GM21381 (cell line): ENCODE results near the gene OTOF.

ENCODE experiments used
- ATAC-seq: cut with Tn5 transposase; IDR thresholded peaks from one replicate; pipeline ENCODE4 v1.9.1; 2021; ENCODE audit warnings: mild to moderate bottlenecking, moderate library complexity; ENCODE audit not compliant: unreplicated experiment

OTOF gene

DNA sequence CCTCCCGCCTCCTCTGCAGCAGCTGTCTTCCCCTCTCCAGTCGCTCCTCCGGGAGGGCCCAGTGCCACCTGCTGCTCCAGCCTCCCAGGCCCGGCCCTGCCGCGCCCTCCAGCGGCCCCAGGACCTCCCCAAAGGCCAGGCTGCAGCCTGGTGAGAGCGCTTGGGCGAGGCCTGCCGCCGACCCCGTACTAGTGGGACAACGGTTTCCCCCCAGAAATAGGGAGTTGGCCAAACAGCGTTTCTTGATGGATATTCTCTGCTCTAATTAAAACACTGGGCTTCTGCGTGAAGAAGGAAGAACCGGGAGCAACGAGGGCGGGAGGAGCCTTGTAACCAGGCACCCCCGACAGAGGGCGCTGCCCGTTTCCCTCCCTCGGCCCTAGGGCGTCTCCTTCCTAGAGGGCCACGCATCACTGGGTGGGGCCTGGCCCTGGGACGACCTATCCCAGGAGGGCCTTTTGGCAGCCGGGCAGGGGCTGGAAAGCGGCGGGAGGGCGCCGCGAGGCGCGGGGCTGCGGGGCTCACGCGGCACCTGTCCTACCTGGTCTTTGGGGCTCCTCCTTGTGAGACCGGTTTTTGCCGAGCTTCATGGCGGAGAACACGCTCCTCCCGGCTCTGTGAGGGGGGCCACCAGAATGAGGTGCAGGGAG, 25.4 kb upstream of the OTOF start:
- no peak for ATAC-seq

DNA sequence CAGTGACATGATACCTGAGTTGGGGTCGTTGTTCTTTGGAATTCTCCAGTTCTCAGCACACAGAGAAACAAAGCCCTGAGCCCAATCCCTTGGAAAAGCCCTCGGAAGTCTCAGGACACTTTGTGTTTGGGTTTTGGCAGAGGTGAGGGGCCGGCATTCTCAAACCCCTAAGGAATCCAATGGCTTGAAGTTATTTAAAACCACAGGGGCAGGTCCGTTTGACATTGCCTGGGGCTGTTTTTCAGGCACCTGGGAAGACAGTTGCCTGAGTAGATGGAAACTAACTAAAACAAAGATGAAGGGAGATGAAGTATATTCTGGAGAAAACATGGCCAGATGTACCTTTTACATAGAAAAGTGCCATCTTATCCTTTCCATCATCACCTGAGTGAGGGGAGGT, 22.5 kb upstream of the OTOF start:
- ATAC-seq = no peak

- no peak for ATAC-seq
Measured at GRCh38 chr2:26495705-26496297, 17.9 kb upstream of the OTOF start.

- ATAC-seq = no peak
Measured at GRCh38 chr2:26494891-26495290, 17.0 kb upstream of the OTOF start.

GRCh38 chr2:26494199-26494598, 16.3 kb upstream of the OTOF start:
- ATAC-seq = no peak

DNA sequence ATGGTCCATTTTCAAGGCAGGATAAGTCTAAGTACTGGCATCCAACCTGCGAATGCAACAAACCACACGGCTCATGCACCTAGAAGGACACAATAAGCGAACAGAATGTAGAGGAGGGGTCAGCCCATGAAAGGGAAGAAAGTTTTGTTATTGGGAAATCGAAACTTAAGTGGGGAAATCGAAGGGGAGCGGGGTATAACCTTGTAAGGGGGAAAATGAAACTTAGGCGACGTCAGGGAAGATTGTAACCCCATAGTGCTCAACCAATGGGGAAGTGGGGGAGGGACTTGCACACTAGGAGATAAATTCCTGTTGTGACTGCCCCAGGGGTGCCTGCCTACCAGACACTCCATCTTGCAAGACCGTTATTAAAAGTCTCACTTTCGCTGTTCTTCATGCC, 15.6 kb upstream of the OTOF start:
- ATAC-seq = no peak

GRCh38 chr2:26492749-26493515, 15.0 kb upstream of the OTOF start:
- ATAC-seq = no peak

- ATAC-seq = no peak
Measured at GRCh38 chr2:26491563-26492167, 13.7 kb upstream of the OTOF start.

DNA sequence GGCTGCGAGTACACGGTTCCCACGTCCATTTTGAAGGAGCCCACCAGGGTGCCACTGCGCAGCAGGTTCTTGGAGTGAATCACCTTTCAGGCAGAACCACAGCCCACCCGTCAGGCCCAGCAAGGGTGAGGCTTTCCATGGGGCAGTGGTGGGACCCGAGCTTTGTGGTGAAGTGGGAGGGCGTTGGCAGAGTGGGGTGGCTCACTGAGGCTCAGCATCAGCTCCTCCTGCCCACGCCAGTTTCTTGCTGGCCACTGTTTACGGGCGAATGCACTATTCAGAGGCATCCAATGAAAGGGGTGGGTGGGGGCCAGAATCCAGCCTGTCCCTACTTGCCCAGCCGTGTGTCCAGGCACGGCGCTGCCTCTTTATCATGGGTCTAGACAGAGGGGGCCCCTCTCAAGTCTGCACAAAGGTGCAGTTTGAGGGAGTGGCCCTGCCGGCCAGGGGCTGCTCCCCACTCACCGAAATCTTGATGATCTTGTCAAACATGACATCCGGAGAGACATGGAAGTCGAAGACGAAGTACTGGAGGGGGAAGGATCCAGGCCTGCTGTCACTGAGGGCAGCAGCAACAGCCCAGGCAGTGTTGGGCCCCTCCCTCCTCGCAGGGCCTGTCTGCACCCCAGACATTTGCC, 11.4 kb upstream of the OTOF start:
- ATAC-seq = no peak

- ATAC-seq = no peak
Measured at GRCh38 chr2:26488463-26489212, 10.7 kb upstream of the OTOF start.

GRCh38 chr2:26487192-26487591, 9.3 kb upstream of the OTOF start:
- ATAC-seq = no peak

DNA sequence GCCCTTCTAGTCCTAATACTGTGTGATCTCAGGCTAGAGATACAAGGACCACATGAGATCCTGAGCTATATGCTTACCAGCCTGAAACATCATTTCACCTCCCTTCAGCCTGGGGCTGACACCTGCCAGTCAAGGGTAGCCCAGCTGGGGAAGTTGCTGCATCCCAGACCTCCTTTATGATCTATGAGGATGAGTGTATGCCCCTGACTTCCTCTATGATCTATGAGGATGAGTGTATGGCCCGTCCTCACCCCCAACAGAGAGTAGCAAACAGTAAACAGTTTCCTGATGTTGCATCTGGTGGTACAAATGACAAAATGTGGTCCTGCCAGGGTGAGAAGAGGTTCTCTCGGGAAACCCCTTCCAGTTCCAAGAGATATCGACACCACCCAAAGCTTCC, 8.9 kb upstream of the OTOF start:
- ATAC-seq = no peak

- no peak for ATAC-seq
Measured at GRCh38 chr2:26485725-26486418, 7.9 kb upstream of the OTOF start.

GRCh38 chr2:26485099-26485498, 7.2 kb upstream of the OTOF start:
- ATAC-seq = no peak

DNA sequence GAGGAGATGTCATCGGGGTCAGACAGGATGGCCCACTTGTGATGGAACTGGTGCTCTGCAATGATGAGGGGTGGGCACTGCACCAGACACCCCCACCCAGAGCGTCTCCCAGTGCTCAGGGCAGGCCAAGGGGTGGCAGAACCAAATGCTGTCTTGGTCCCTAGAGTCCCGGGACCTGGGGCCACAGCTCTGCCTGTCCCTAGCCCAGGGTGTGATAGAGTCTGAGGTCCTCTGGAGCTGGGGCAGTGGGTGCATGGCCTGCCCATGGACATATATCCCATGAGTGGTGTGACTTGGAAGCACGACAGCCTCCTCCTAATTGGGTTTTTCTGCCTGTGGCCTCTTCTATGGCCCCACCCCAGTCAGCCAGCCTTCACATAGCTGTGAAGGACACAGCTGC, 6.7 kb upstream of the OTOF start:
- ATAC-seq = no peak

- ATAC-seq = no peak
Measured at GRCh38 chr2:26483957-26484565, 6.1 kb upstream of the OTOF start.

DNA sequence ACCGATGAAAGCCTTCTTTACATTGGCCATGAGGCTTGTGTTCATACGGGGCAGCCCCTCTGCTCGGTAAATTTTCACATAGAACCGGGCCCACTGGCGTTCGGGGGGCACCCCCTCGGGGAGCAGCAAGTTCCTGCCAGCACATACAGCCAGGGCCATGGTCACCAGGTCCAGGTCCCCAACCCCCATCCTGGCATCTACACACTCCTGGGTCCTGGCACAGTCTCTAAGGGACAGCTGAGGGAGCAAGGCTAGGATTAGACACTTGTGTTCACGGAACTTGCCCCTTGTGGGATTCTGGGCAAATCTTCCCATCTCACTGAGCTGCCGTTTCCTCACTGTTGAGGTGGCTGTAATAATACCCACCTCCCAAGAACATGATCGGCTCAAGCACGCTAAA, 5.6 kb upstream of the OTOF start:
- no peak for ATAC-seq

- no peak for ATAC-seq
Measured at GRCh38 chr2:26483027-26483326, 5.1 kb upstream of the OTOF start.

DNA sequence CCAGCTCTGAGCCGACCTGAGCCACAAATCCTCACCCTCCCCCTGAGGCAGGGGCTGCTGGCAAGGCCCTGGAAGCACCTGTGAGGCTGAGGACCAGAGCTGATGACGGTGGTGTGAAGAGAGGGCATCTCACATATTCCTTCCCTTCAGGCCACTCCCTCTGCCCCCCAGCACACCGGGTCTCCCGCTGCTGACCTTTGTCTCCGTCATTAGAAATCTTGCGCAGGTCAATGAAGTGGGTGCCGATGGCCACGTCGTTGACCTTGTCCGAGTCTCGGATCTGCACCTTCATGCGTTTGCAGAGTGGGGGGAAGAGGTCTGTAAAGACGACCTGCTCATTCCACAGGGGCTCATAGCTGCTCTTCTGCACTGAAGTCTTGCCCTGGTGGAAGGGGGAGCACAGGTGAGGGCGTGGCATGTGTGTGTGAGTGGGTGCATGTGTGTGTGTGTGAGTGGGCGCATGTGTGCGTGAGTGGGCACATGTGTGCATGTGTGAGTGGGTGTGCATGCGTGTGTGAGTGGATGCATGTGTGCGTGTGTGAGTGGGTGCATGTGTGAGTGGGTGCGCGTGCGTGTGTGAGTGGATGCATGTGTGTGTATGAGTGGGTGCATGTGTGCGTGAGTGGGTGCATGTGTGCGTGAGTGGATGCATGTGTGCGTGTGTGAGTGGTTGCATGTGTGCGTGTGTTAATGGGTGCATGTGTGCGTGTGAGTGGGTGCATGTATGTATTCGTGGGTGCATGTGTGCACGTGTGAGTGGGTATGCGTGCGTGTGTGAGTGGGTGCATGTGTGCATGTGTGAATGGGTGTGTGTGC, 4.5 kb upstream of the OTOF start:
- ATAC-seq = no peak
